ENCODE data around the gene SORCS2.

SORCS2 gene

GRCh38 chr4:7760228-7760627 lies 567.9 kb downstream of the SORCS2 start:
- Histone ChIP-seq H3K4me1 (ENCODE audit: low read length) (peaks cover 12% of the 10 kb centered on the region; the same call in 1 of the 2 replicates), H3K27me3 (ENCODE audit: low read depth, low read length) (peaks cover 8% of the 10 kb centered on the region; the same call in 1 of the 2 replicates), H3K27ac (ENCODE audit: low read length) (no peak overlapping the region), H3K9me3 (ENCODE audit: insufficient read depth, low read length) (no peaks in the 10 kb centered on the region), H3K36me3 (replicated peaks; ENCODE audit: low read depth, low read length) (no peaks in the 10 kb centered on the region), H3K79me2 (ENCODE audit: low read length) (no peaks in the 10 kb centered on the region), H4K20me1 (ENCODE audit: insufficient read depth, low read length) (no peaks in the 10 kb centered on the region), H3K4me3 (ENCODE audit: low read length) (no peak overlapping the region), H2AFZ (ENCODE audit: low read depth, low read length) (no peak overlapping the region), H3K9ac (ENCODE audit: low read length) (no peak overlapping the region), H3K4me2 (ENCODE audit: low read length) (no peak overlapping the region)
- TF ChIP-seq CTCF (IDR thresholded peaks at IDR 0.05; ENCODE audit: low read depth, low read length): no peak
- no peak for TF ChIP-seq EZH2phosphoT487 (IDR thresholded peaks at IDR 0.05; ENCODE audit: low read depth)

- no peaks in the 10 kb centered on the region for H3K36me3 ChIP-seq (replicated peaks; ENCODE audit: low read depth, low read length)
- no peak for TF ChIP-seq EZH2phosphoT487 (IDR thresholded peaks at IDR 0.05; ENCODE audit: low read depth)
- no peak for TF ChIP-seq CTCF (IDR thresholded peaks at IDR 0.05; ENCODE audit: low read depth, low read length)
- H3K4me3 ChIP-seq (ENCODE audit: low read length): no peak overlapping the region
- H3K79me2 ChIP-seq (ENCODE audit: low read length): no peaks in the 10 kb centered on the region
- no peaks in the 10 kb centered on the region for H4K20me1 ChIP-seq (ENCODE audit: insufficient read depth, low read length)
- peaks cover 8% of the 10 kb centered on the region; the same call in 1 of the 2 replicates for H3K27me3 ChIP-seq (ENCODE audit: low read depth, low read length)
- no peak overlapping the region for H2AFZ ChIP-seq (ENCODE audit: low read depth, low read length)
- H3K4me1 ChIP-seq (ENCODE audit: low read length): peaks cover 12% of the 10 kb centered on the region; the same call in 1 of the 2 replicates
- H3K27ac ChIP-seq (ENCODE audit: low read length): no peak overlapping the region
- no peaks in the 10 kb centered on the region for H3K9me3 ChIP-seq (ENCODE audit: insufficient read depth, low read length)
- H3K9ac ChIP-seq (ENCODE audit: low read length): no peak overlapping the region
- H3K4me2 ChIP-seq (ENCODE audit: low read length): no peak overlapping the region
Observed at GRCh38 chr4:7760706-7761105, 568.4 kb downstream of the SORCS2 start.

GRCh38 chr4:7761312-7761711 lies 569.0 kb downstream of the SORCS2 start:
- H2AFZ ChIP-seq (ENCODE audit: low read depth, low read length): no peak overlapping the region
- H3K4me2 ChIP-seq (ENCODE audit: low read length): no peak overlapping the region
- H3K9ac ChIP-seq (ENCODE audit: low read length): no peak overlapping the region
- H3K9me3 ChIP-seq (ENCODE audit: insufficient read depth, low read length): no peaks in the 10 kb centered on the region
- H3K4me3 ChIP-seq (ENCODE audit: low read length): no peak overlapping the region
- H3K79me2 ChIP-seq (ENCODE audit: low read length): no peaks in the 10 kb centered on the region
- H3K27ac ChIP-seq (ENCODE audit: low read length): no peak overlapping the region
- no peak for TF ChIP-seq EZH2phosphoT487 (IDR thresholded peaks at IDR 0.05; ENCODE audit: low read depth)
- no peak for TF ChIP-seq CTCF (IDR thresholded peaks at IDR 0.05; ENCODE audit: low read depth, low read length)
- no peaks in the 10 kb centered on the region for H3K36me3 ChIP-seq (replicated peaks; ENCODE audit: low read depth, low read length)
- H3K4me1 ChIP-seq (ENCODE audit: low read length): peaks cover 12% of the 10 kb centered on the region; the same call in 1 of the 2 replicates
- no peaks in the 10 kb centered on the region for H4K20me1 ChIP-seq (ENCODE audit: insufficient read depth, low read length)
- peaks cover 8% of the 10 kb centered on the region; the same call in 1 of the 2 replicates for H3K27me3 ChIP-seq (ENCODE audit: low read depth, low read length)

- Histone ChIP-seq H4K20me1 (ENCODE audit: insufficient read depth, low read length) (no peaks in the 10 kb centered on the region), H3K9me3 (ENCODE audit: insufficient read depth, low read length) (no peaks in the 10 kb centered on the region), H3K36me3 (replicated peaks; ENCODE audit: low read depth, low read length) (no peaks in the 10 kb centered on the region), H3K4me1 (ENCODE audit: low read length) (peaks cover 12% of the 10 kb centered on the region; the same call in 1 of the 2 replicates), H3K4me3 (ENCODE audit: low read length) (no peak overlapping the region), H3K9ac (ENCODE audit: low read length) (no peak overlapping the region), H3K79me2 (ENCODE audit: low read length) (no peaks in the 10 kb centered on the region), H3K27me3 (ENCODE audit: low read depth, low read length) (peaks cover 8% of the 10 kb centered on the region; the same call in 1 of the 2 replicates), H3K27ac (ENCODE audit: low read length) (no peak overlapping the region), H3K4me2 (ENCODE audit: low read length) (peak overlapping the region; percentile 40), H2AFZ (ENCODE audit: low read depth, low read length) (peak overlapping the region; percentile 43; the same call in 1 of the 2 replicates)
- no peak for TF ChIP-seq EZH2phosphoT487 (IDR thresholded peaks at IDR 0.05; ENCODE audit: low read depth)
- TF ChIP-seq CTCF (IDR thresholded peaks at IDR 0.05; ENCODE audit: low read depth, low read length): peak; percentile 68
Observed at GRCh38 chr4:7761720-7762119, 569.4 kb downstream of the SORCS2 start.
